ENCODE measurements around the gene AUH. TPM values are rescaled to one million over a fixed set of nuclear protein-coding genes. Genes with fewer than 3 reads are reported as not detected.

The AUH gene
- total RNA-seq, 1 donor from 2014 or later, result 28.5 TPM

DNA sequence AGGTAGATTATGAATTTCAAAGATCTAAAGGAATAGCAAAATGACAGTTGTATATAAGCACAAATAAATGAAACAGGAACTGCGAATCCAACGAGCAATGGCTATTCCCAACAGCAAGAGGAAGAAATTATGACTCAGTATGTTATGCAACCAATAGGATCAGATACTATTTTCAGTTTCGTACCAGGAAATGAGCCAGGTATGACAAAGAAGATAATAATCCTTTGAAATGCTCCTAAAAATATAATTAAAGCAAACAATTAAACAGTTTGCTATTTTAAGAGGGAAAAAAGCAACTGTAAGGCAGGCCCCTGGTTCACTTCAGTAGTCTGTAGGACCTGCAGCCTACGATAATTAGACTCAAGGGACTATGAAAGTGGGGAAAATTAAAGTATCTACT is 58.9 kb downstream of the AUH start:
- Mint-ChIP-seq H3K27me3 (ENCODE audit: unreplicated experiment) (peaks cover 2% of the 10 kb centered on the region), H3K9me3 (ENCODE audit: unreplicated experiment) (no peaks in the 10 kb centered on the region), H3K27ac (ENCODE audit: unreplicated experiment) (no peak overlapping the region), H3K36me3 (ENCODE audit: unreplicated experiment) (no peaks in the 10 kb centered on the region), H3K4me3 (ENCODE audit: unreplicated experiment) (no peak overlapping the region), H3K4me1 (ENCODE audit: low read depth, unreplicated experiment) (peaks cover 2% of the 10 kb centered on the region)
- TF ChIP-seq, protein P1, sequence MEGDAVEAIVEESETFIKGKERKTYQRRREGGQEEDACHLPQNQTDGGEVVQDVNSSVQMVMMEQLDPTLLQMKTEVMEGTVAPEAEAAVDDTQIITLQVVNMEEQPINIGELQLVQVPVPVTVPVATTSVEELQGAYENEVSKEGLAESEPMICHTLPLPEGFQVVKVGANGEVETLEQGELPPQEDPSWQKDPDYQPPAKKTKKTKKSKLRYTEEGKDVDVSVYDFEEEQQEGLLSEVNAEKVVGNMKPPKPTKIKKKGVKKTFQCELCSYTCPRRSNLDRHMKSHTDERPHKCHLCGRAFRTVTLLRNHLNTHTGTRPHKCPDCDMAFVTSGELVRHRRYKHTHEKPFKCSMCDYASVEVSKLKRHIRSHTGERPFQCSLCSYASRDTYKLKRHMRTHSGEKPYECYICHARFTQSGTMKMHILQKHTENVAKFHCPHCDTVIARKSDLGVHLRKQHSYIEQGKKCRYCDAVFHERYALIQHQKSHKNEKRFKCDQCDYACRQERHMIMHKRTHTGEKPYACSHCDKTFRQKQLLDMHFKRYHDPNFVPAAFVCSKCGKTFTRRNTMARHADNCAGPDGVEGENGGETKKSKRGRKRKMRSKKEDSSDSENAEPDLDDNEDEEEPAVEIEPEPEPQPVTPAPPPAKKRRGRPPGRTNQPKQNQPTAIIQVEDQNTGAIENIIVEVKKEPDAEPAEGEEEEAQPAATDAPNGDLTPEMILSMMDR (IDR thresholded peaks at IDR 0.05; ENCODE audit: partially characterized antibody, unreplicated experiment), result no peak
- DNase-seq, result no peak

DNA sequence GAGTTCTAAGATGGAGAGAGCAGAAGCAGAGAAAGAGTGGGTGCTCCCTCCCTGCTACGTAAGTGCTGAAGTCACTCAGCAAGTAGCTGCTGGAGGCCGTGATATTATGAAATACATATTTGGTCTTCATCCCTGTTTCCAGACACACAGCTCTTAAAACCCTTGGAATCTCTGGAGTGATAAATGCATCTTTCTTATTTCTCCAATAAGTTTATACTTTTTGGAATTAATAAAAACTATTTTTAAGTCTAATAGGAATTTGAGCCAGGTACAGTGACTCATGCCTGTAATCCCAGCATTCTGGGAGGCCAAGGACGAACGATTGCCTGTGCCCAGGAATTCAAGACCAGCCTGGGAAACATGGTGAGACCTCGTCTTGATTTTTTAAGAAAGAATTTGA is 60.6 kb downstream of the AUH start:
- no peak overlapping the region for H3K4me3 Mint-ChIP-seq (ENCODE audit: unreplicated experiment)
- peaks cover 2% of the 10 kb centered on the region for H3K4me1 Mint-ChIP-seq (ENCODE audit: low read depth, unreplicated experiment)
- DNase-seq, result no peak
- no peaks in the 10 kb centered on the region for H3K9me3 Mint-ChIP-seq (ENCODE audit: unreplicated experiment)
- no peaks in the 10 kb centered on the region for H3K36me3 Mint-ChIP-seq (ENCODE audit: unreplicated experiment)
- TF ChIP-seq, protein P1 (IDR thresholded peaks at IDR 0.05; ENCODE audit: partially characterized antibody, unreplicated experiment), result no peak
- no peak overlapping the region for H3K27ac Mint-ChIP-seq (ENCODE audit: unreplicated experiment)
- peaks cover 2% of the 10 kb centered on the region for H3K27me3 Mint-ChIP-seq (ENCODE audit: unreplicated experiment)

DNA sequence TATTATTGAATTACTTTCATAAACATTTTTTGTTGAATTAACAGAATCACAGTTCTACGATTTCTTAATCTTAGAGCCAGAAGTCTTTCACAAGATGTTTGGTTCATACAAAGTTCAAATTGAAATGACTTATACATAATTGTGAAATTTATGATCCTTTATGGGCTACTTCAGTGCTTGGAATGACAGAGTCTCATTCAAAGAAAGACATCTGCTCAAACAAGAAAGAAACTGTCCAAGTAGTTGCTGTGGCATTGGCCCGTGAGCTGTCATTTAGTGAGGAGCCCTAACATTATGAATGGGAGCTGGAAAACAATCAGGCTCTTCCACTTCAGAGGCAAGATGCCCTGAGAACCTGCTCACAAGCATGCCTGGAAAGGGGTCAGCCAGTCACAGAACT is 63.4 kb downstream of the AUH start:
- DNase-seq, result no peak
- no peak overlapping the region for H3K27ac Mint-ChIP-seq (ENCODE audit: unreplicated experiment)
- peaks cover 9% of the 10 kb centered on the region for H3K36me3 Mint-ChIP-seq (ENCODE audit: unreplicated experiment)
- peaks cover 2% of the 10 kb centered on the region for H3K27me3 Mint-ChIP-seq (ENCODE audit: unreplicated experiment)
- peaks cover 2% of the 10 kb centered on the region for H3K4me1 Mint-ChIP-seq (ENCODE audit: low read depth, unreplicated experiment)
- TF ChIP-seq, protein P1 (IDR thresholded peaks at IDR 0.05; ENCODE audit: partially characterized antibody, unreplicated experiment), result no peak
- no peaks in the 10 kb centered on the region for H3K9me3 Mint-ChIP-seq (ENCODE audit: unreplicated experiment)
- H3K4me3 Mint-ChIP-seq (ENCODE audit: unreplicated experiment), result no peak overlapping the region

DNA sequence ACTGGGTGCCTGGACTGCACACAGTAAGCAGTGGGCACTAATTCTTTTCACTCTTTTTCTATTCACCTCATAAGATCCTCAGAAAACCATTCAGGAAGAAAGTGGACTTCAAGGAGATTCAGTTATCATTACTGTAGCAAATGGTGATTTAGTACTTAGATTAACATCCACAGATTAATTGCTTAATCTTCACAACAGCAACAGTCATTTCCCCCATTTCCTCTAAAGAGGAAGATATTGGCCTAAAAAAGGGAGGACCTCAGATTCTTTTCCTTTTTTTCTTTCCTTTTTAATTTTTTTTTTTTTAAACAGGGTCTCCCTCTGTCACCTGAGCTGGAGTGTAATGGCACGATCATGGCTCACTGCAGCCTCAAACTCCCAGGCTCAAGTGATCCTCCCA is 64.4 kb downstream of the AUH start:
- Mint-ChIP-seq H3K4me3 (ENCODE audit: unreplicated experiment) (no peak overlapping the region), H3K9me3 (ENCODE audit: unreplicated experiment) (no peaks in the 10 kb centered on the region), H3K36me3 (ENCODE audit: unreplicated experiment) (peaks cover 17% of the 10 kb centered on the region), H3K27me3 (ENCODE audit: unreplicated experiment) (peaks cover 2% of the 10 kb centered on the region), H3K4me1 (ENCODE audit: low read depth, unreplicated experiment) (peaks cover 2% of the 10 kb centered on the region), H3K27ac (ENCODE audit: unreplicated experiment) (no peak overlapping the region)
- TF ChIP-seq, protein P1 (IDR thresholded peaks at IDR 0.05; ENCODE audit: partially characterized antibody, unreplicated experiment), result no peak
- DNase-seq, result no peak

DNA sequence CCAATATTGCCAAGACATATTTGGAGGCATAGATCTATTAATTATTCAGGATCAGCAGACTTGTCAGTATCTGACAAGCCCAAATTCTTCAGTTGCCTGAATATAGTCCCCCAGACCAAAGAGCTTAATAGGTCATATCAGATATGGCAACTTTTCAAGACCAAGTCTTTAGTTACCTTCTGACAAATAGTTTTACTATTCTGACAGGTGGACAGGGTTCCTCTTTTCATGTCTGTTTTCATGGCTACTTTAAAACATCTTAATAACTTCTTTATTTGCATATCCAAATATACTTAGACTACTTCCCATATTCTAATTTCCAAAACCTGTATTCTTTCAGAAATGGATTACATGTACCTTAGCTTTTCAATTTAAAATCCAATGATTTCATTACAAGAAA is 65.4 kb downstream of the AUH start:
- H3K27ac Mint-ChIP-seq (ENCODE audit: unreplicated experiment), result no peak overlapping the region
- no peaks in the 10 kb centered on the region for H3K9me3 Mint-ChIP-seq (ENCODE audit: unreplicated experiment)
- no peak overlapping the region for H3K4me3 Mint-ChIP-seq (ENCODE audit: unreplicated experiment)
- H3K4me1 Mint-ChIP-seq (ENCODE audit: low read depth, unreplicated experiment), result peaks cover 2% of the 10 kb centered on the region
- H3K27me3 Mint-ChIP-seq (ENCODE audit: unreplicated experiment), result peaks cover 2% of the 10 kb centered on the region
- DNase-seq, result no peak
- TF ChIP-seq, protein P1 (IDR thresholded peaks at IDR 0.05; ENCODE audit: partially characterized antibody, unreplicated experiment), result no peak
- peaks cover 17% of the 10 kb centered on the region for H3K36me3 Mint-ChIP-seq (ENCODE audit: unreplicated experiment)
